Neural progenitor cell (in vitro differentiated cells): ENCODE measurements around the gene COG6.

Source experiments
- EZH2phosphoT487 ChIP-seq: fragments of 200-600 bp; sonication (generic); IDR thresholded peaks from 2 replicates; pipeline ENCODE4 v1.6.1; 2017; ENCODE audit warnings: antibody characterized with exemption
- TF ChIP-seq, protein P1 (sequence below): fragments of 200-600 bp; sonication (generic); IDR thresholded peaks from 2 replicates; pipeline ENCODE4 v1.5.1; 2017; ENCODE audit warnings: antibody characterized with exemption, mild to moderate bottlenecking

DNA sequence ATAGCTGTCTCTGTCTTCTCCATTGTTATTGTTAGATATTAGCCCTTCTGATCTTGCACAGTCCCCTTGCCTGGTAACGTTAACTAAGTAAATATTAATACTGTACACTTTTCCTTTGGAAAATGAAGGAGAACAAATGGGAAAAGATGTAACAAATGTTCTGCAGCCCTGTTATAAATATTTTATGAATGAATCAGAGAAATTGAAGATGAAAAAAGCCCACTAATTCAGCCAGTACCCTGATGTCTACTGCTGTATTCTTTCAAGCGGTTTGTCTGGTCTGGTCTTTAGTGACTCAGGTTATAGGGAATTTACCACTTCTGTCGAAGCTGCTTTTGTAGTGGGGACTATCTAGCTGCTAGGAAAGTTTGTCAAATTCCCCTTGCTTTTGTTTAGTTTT lies 121.0 kb downstream of the COG6 start:
- TF ChIP-seq, protein P1, sequence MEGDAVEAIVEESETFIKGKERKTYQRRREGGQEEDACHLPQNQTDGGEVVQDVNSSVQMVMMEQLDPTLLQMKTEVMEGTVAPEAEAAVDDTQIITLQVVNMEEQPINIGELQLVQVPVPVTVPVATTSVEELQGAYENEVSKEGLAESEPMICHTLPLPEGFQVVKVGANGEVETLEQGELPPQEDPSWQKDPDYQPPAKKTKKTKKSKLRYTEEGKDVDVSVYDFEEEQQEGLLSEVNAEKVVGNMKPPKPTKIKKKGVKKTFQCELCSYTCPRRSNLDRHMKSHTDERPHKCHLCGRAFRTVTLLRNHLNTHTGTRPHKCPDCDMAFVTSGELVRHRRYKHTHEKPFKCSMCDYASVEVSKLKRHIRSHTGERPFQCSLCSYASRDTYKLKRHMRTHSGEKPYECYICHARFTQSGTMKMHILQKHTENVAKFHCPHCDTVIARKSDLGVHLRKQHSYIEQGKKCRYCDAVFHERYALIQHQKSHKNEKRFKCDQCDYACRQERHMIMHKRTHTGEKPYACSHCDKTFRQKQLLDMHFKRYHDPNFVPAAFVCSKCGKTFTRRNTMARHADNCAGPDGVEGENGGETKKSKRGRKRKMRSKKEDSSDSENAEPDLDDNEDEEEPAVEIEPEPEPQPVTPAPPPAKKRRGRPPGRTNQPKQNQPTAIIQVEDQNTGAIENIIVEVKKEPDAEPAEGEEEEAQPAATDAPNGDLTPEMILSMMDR, result no peak
- TF ChIP-seq EZH2phosphoT487, result no peak
